SK-N-MC (cell line): ENCODE data around the gene CGRRF1.
A peak's percentile ranks its signal among the peaks of the same experiment; 100 is the strongest.

Experiments
- DNase-seq: peaks from one replicate; pipeline ENCODE4 v3.0.0-alpha.2; 2011; ENCODE audit warnings: low read depth, low spot score
- H3K27ac ChIP-seq: fragments of 200-600 bp; sonication (generic); 2 replicates; pipeline ENCODE4 v1.5.1; 2016; ENCODE audit warnings: mixed run types
- H3K36me3 ChIP-seq: fragments of 200-600 bp; sonication (generic); 2 replicates; pipeline ENCODE4 v1.6.1; 2017; ENCODE audit warnings: antibody characterized with exemption, low read length, mixed read lengths; ENCODE audit not compliant: insufficient read depth
- H3K4me3 ChIP-seq: fragments of 200-600 bp; sonication (generic); 2 replicates; pipeline ENCODE4 v1.5.1; 2016
- H3K9ac ChIP-seq: fragments of 200-600 bp; sonication (generic); 2 replicates; pipeline ENCODE4 v1.8.0; 2017; ENCODE audit warnings: mixed run types, mixed read lengths; ENCODE audit not compliant: insufficient read length
- H3K9me3 ChIP-seq: fragments of 200-600 bp; sonication (generic); 2 replicates; pipeline ENCODE4 v1.6.1; 2017; ENCODE audit warnings: low read depth, mild to moderate bottlenecking, antibody characterized with exemption, low read length, moderate library complexity, mixed read lengths
- EZH2 ChIP-seq: fragments of 200-600 bp; sonication (generic); IDR thresholded peaks from one replicate; pipeline ENCODE4 v1.6.1; 2017; ENCODE audit warnings: antibody characterized with exemption
- FOXP2 ChIP-seq: optimal IDR thresholded peaks from 2 replicates; pipeline ENCODE3; 2011; ENCODE audit warnings: mild to moderate bottlenecking, moderate library complexity; ENCODE audit not compliant: insufficient read depth; ENCODE audit errors: extremely low read length, control extremely low read depth
- POLR2AphosphoS5 ChIP-seq: IDR thresholded peaks from 2 replicates; pipeline ENCODE4 v1.6.1; 2012; ENCODE audit warnings: mild to moderate bottlenecking, low read depth, low read length, borderline replicate concordance

The CGRRF1 gene

GRCh38 chr14:54528973-54529372, 19.3 kb downstream of the CGRRF1 start:
- no peak for DNase-seq
- TF ChIP-seq POLR2AphosphoS5 (no peak), FOXP2 (no peak), EZH2 (no peak)
- Histone ChIP-seq H3K4me3 (no peak overlapping the region), H3K27ac (no peak overlapping the region), H3K9ac (no peak overlapping the region), H3K36me3 (no peaks in the 10 kb centered on the region), H3K9me3 (no peaks in the 10 kb centered on the region)

DNA sequence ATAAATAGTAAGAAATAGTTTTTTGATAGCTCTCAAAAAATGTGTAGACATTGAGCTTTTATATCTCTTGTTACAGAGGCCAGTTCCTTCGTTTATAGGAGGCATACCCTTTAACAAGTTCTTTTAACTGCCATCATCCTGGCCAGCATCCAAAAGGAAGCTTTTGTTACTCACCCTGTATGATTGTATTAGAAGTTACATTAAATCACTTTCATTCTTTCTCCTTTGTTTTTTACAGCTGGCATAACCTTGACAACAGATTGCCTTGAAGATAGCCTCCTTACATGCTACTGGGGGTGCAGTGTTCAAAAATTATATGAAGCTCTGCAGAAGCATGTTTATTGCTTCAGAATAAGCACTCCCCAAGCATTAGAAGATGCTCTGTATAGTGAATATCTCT, 20.1 kb downstream of the CGRRF1 start:
- DNase-seq: no peak
- no peaks in the 10 kb centered on the region for H3K36me3 ChIP-seq
- H3K9ac ChIP-seq: no peak overlapping the region
- no peak overlapping the region for H3K4me3 ChIP-seq
- TF ChIP-seq POLR2AphosphoS5 (no peak), FOXP2 (no peak)
- H3K27ac ChIP-seq: no peak overlapping the region
- H3K9me3 ChIP-seq: no peaks in the 10 kb centered on the region

DNA sequence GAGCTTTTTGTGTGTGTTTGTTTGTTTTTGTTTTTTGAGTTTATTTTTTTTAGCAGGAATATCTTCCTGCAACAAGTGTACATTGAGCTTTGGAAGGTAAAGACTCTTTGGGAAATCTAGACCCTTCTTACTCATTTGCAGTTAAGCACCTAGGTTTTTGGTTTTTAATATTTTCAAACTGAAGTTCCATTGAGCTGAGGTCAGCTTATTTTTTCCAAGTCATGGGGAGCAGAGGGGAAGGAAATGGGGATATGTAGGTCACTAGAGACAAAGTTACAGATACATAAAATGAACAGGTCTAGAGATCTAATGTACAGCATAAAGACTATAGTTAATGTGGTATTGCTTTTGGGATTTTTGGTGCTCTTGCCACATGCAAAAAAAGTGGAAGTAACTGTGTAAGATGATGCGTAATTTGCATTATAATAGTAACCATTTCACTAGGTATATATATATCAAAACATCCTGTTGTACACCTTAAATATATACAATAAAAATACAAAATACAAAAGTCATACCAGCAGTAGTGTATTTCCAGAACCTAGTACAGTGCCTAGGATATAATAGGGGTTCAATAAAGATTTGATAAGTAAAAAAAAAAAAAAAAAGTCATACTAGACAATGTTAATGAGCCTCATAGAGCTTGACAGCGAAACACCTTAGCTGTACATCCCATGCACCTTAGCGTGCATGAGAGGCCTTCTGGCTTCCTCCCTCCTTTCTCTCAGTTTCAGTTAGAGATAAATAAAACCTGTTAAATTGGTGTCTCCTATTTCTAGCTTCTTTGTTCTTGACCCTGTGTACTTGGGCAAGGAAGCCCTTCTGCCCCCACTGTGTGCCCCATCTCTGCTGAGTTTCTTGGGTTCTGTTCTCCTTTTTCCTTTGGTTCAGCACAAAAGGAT, 22.7 kb downstream of the CGRRF1 start:
- Histone ChIP-seq H3K36me3 (no peaks in the 10 kb centered on the region), H3K9me3 (no peaks in the 10 kb centered on the region), H3K9ac (no peak overlapping the region), H3K27ac (no peak overlapping the region), H3K4me3 (no peak overlapping the region)
- no peak for DNase-seq
- TF ChIP-seq POLR2AphosphoS5: no peak
- no peak for TF ChIP-seq EZH2
- TF ChIP-seq FOXP2: no peak

DNA sequence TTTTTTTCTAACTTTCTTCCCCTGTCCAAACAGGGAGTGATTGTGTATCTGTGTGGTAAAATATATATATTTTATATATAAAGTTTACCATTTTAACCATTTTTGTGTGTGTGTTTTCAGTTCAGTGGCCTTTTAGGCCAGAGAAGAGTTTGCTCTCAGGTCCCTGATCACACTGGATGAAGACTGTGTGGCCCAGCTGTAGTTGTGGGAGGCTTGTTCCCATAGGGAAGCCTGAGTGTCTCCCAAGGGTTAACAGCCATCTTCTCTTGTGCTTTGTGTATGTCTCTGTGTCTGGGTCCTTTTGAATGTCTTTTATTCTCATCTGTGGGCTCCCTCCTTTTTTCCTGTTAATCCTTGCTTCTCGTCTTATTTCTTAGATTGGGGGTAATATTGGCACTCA, 23.4 kb downstream of the CGRRF1 start:
- DNase-seq: no peak
- TF ChIP-seq POLR2AphosphoS5 (no peak), EZH2 (no peak), FOXP2 (no peak)
- Histone ChIP-seq H3K9me3 (no peaks in the 10 kb centered on the region), H3K4me3 (no peak overlapping the region), H3K27ac (no peak overlapping the region), H3K36me3 (no peaks in the 10 kb centered on the region), H3K9ac (no peak overlapping the region)

GRCh38 chr14:54535126-54535525, 25.4 kb downstream of the CGRRF1 start:
- Histone ChIP-seq H3K9ac (no peak overlapping the region), H3K36me3 (no peaks in the 10 kb centered on the region), H3K27ac (no peak overlapping the region), H3K9me3 (no peaks in the 10 kb centered on the region), H3K4me3 (no peak overlapping the region)
- DNase-seq: no peak
- TF ChIP-seq POLR2AphosphoS5: no peak
- TF ChIP-seq EZH2: no peak
- TF ChIP-seq FOXP2: no peak

- peak overlapping the region; percentile 14; the same call in 1 of the 2 replicates for H3K4me3 ChIP-seq
- H3K9ac ChIP-seq: no peak overlapping the region
- peak; percentile 51 for TF ChIP-seq FOXP2
- TF ChIP-seq EZH2: no peak
- H3K36me3 ChIP-seq: no peaks in the 10 kb centered on the region
- H3K9me3 ChIP-seq: no peaks in the 10 kb centered on the region
- DNase-seq: no peak
- H3K27ac ChIP-seq: peak overlapping the region; percentile 67
Observed at GRCh38 chr14:54535646-54536045, 25.9 kb downstream of the CGRRF1 start.

DNA sequence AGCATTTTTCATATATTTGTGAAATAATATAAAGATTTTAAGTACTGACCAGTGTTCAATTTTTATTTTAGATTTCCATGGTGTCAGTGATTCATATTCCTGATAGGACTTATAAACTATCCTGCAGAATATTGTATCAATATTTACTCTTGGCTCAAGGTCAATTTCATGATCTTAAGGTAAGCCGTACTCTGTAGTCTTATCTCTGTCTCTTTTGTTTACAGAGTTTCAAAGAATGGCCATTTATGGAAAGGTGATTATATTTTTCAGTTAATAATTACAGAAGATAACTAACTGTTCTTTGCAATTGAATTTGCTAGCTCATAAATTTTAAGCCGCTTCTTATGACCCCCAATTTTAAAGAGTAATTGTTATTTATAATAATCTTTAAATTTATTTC, 27.9 kb downstream of the CGRRF1 start:
- H3K27ac ChIP-seq: no peak overlapping the region
- TF ChIP-seq FOXP2 (no peak), EZH2 (no peak), POLR2AphosphoS5 (no peak)
- no peak for DNase-seq
- no peaks in the 10 kb centered on the region for H3K9me3 ChIP-seq
- H3K4me3 ChIP-seq: no peak overlapping the region
- H3K36me3 ChIP-seq: no peaks in the 10 kb centered on the region
- no peak overlapping the region for H3K9ac ChIP-seq

DNA sequence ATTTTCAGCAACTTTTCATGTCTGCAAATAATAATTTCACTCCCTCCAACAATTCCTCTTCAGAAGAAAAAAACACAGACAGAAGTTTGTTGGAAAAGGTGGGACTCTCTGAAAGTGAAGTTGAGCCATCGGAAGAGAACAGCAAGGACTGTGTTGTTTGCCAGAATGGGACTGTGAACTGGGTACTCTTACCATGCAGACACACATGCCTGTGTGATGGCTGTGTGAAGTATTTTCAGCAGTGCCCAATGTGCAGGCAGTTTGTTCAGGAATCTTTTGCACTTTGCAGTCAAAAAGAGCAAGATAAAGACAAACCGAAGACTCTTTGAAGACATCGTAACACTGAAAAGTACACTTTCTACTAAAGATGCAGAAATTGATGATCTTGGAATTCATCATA, 28.3 kb downstream of the CGRRF1 start:
- H3K4me3 ChIP-seq: no peak overlapping the region

GRCh38 chr14:54547583-54547982, 37.9 kb downstream of the CGRRF1 start:
- H3K9ac ChIP-seq: no peak overlapping the region
- no peaks in the 10 kb centered on the region for H3K9me3 ChIP-seq
- no peak for DNase-seq
- no peak overlapping the region for H3K27ac ChIP-seq
- TF ChIP-seq POLR2AphosphoS5 (no peak), FOXP2 (no peak), EZH2 (no peak)
- H3K4me3 ChIP-seq: no peak overlapping the region
- H3K36me3 ChIP-seq: no peaks in the 10 kb centered on the region

More for the DNA sequence above, 28.3 kb downstream of the CGRRF1 start:
- H3K36me3 ChIP-seq: no peaks in the 10 kb centered on the region
- no peak overlapping the region for H3K9ac ChIP-seq
- no peaks in the 10 kb centered on the region for H3K9me3 ChIP-seq
- DNase-seq: no peak
- H3K27ac ChIP-seq: no peak overlapping the region
- no peak for TF ChIP-seq EZH2
- no peak for TF ChIP-seq FOXP2
- no peak for TF ChIP-seq POLR2AphosphoS5

DNA sequence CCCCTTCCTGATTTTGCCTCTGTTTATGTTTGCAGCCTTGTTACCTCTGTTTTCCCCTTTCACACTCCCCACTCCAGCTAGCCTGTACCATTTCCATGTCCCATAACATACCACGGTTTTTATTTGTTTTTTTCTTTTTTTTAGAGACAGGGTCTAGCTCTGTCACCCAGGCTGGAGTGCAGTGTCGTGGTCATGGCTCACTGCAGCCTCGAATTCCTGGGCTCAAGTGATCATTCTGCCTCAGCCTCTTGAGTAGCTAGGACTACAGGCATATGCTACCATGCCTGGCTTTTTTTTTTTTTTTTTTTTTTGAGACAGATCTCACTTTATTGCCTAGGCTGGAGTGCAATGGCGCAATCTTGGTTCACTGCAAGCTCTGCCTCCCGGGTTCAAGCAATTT, 38.8 kb downstream of the CGRRF1 start:
- no peak overlapping the region for H3K27ac ChIP-seq
- H3K36me3 ChIP-seq: no peaks in the 10 kb centered on the region
- H3K4me3 ChIP-seq: no peak overlapping the region
- DNase-seq: no peak
- no peak for TF ChIP-seq POLR2AphosphoS5
- TF ChIP-seq FOXP2: no peak
- TF ChIP-seq EZH2: no peak
- no peaks in the 10 kb centered on the region for H3K9me3 ChIP-seq
- no peak overlapping the region for H3K9ac ChIP-seq
